ENCODE results near the gene PSMG4.

- no peak for TF ChIP-seq EZH2 (IDR thresholded peaks at IDR 0.05; ENCODE audit: borderline replicate concordance, low read length)
- no peak for TF ChIP-seq CTCF (conservative IDR thresholded peaks at IDR 0.05 in 1 of 2, IDR thresholded peaks at IDR 0.05 in 1 of 2; ENCODE audit: extremely low read depth in 1 of 2, insufficient read depth in 1 of 2, low read depth in 1 of 2, low read length in 2 of 2)
Observed at GRCh38 chr6:3268680-3269079, 9.9 kb downstream of the PSMG4 start.
